HEK293 (cell line): ENCODE data around the gene TBC1D13.

ENCODE experiments used
- ELK4 ChIP-seq: IDR thresholded peaks from 2 replicates; pipeline ENCODE4 v1.6.1; 2011; ENCODE audit warnings: mild to moderate bottlenecking, low read depth, low read length, borderline replicate concordance
- GFI1B ChIP-seq: fragments of 450-650 bp; formaldehyde crosslinking; IDR thresholded peaks from 2 replicates; pipeline ENCODE4 v1.5.1; 2016; ENCODE audit warnings: missing biosample characterization, missing genetic modification characterization
- GLIS1 ChIP-seq: fragments of 450-650 bp; formaldehyde crosslinking; IDR thresholded peaks from 2 replicates; pipeline ENCODE4 v1.5.1; 2016; ENCODE audit warnings: missing biosample characterization, missing genetic modification characterization
- KLF1 ChIP-seq: fragments of 450-650 bp; formaldehyde crosslinking; IDR thresholded peaks from 2 replicates; pipeline ENCODE4 v1.5.1; 2016; ENCODE audit warnings: missing biosample characterization, missing genetic modification characterization
- PATZ1 ChIP-seq: fragments of 450-650 bp; formaldehyde crosslinking; IDR thresholded peaks from 2 replicates; pipeline ENCODE4 v1.5.1; 2016; ENCODE audit warnings: missing biosample characterization, missing genetic modification characterization
- PRDM4 ChIP-seq: fragments of 450-650 bp; formaldehyde crosslinking; IDR thresholded peaks from 2 replicates; pipeline ENCODE4 v1.5.1; 2017; ENCODE audit warnings: missing biosample characterization, missing genetic modification characterization
- SCRT1 ChIP-seq: fragments of 450-650 bp; formaldehyde crosslinking; IDR thresholded peaks from 2 replicates; pipeline ENCODE4 v1.5.1; 2016; ENCODE audit warnings: missing biosample characterization, missing genetic modification characterization, borderline replicate concordance
- SP2 ChIP-seq: fragments of 450-650 bp; formaldehyde crosslinking; IDR thresholded peaks from 2 replicates; pipeline ENCODE4 v1.5.1; 2016; ENCODE audit warnings: missing biosample characterization, missing genetic modification characterization
- ZBTB17 ChIP-seq: fragments of 450-650 bp; formaldehyde crosslinking; IDR thresholded peaks from 2 replicates; pipeline ENCODE4 v1.5.1; 2016; ENCODE audit warnings: missing biosample characterization, missing genetic modification characterization
- ZBTB20 ChIP-seq: fragments of 450-650 bp; formaldehyde crosslinking; IDR thresholded peaks from 2 replicates; pipeline ENCODE4 v1.5.1; 2016; ENCODE audit warnings: missing biosample characterization, missing genetic modification characterization
- ZFP37 ChIP-seq: fragments of 450-650 bp; formaldehyde crosslinking; IDR thresholded peaks from 2 replicates; pipeline ENCODE4 v1.5.1; 2016; ENCODE audit warnings: missing biosample characterization, missing genetic modification characterization
- ZIC2 ChIP-seq: fragments of 450-650 bp; formaldehyde crosslinking; IDR thresholded peaks from 2 replicates; pipeline ENCODE4 v1.5.1; 2016; ENCODE audit warnings: missing biosample characterization, missing genetic modification characterization
- ZNF146 ChIP-seq: fragments of 450-650 bp; formaldehyde crosslinking; IDR thresholded peaks from 2 replicates; pipeline ENCODE4 v1.5.1; 2016; ENCODE audit warnings: missing biosample characterization, missing genetic modification characterization
- ZNF148 ChIP-seq: fragments of 450-650 bp; formaldehyde crosslinking; IDR thresholded peaks from 2 replicates; pipeline ENCODE4 v1.5.0; 2017; ENCODE audit warnings: missing biosample characterization, missing genetic modification characterization, borderline replicate concordance
- ZNF169 ChIP-seq: fragments of 450-650 bp; formaldehyde crosslinking; IDR thresholded peaks from 2 replicates; pipeline ENCODE4 v1.5.1; 2016; ENCODE audit warnings: missing biosample characterization, missing genetic modification characterization
- ZNF24 ChIP-seq: fragments of 450-650 bp; formaldehyde crosslinking; IDR thresholded peaks from 2 replicates; pipeline ENCODE4 v1.5.1; 2016; ENCODE audit warnings: missing biosample characterization, missing genetic modification characterization
- ZNF292 ChIP-seq: fragments of 450-650 bp; formaldehyde crosslinking; IDR thresholded peaks from 2 replicates; pipeline ENCODE4 v1.5.1; 2016; ENCODE audit warnings: low read depth, missing biosample characterization, missing genetic modification characterization, borderline replicate concordance
- ZNF302 ChIP-seq: fragments of 450-650 bp; formaldehyde crosslinking; IDR thresholded peaks from 2 replicates; pipeline ENCODE4 v1.5.1; 2016; ENCODE audit warnings: missing biosample characterization, missing genetic modification characterization, low read depth
- ZNF335 ChIP-seq: fragments of 450-650 bp; formaldehyde crosslinking; conservative IDR thresholded peaks from 2 replicates; pipeline ENCODE4 v1.5.1; 2016; ENCODE audit warnings: missing biosample characterization, missing genetic modification characterization
- ZNF350 ChIP-seq: fragments of 450-650 bp; formaldehyde crosslinking; IDR thresholded peaks from 2 replicates; pipeline ENCODE4 v1.5.0; 2017; ENCODE audit warnings: missing biosample characterization, mild to moderate bottlenecking, missing genetic modification characterization
- ZNF362 ChIP-seq: fragments of 450-650 bp; formaldehyde crosslinking; IDR thresholded peaks from 2 replicates; pipeline ENCODE4 v1.5.1; 2016; ENCODE audit warnings: missing biosample characterization, missing genetic modification characterization
- ZNF433 ChIP-seq: fragments of 450-650 bp; formaldehyde crosslinking; IDR thresholded peaks from 2 replicates; pipeline ENCODE4 v1.5.1; 2016; ENCODE audit warnings: missing biosample characterization, missing genetic modification characterization, low read depth
- ZNF561 ChIP-seq: fragments of 450-650 bp; IDR thresholded peaks from 2 replicates; pipeline ENCODE4 v1.5.1; 2018; ENCODE audit warnings: missing biosample characterization, missing genetic modification characterization, borderline replicate concordance
- ZNF645 ChIP-seq: fragments of 450-650 bp; formaldehyde crosslinking; IDR thresholded peaks from 2 replicates; pipeline ENCODE4; 2016; ENCODE audit warnings: missing biosample characterization, missing genetic modification characterization
- ZSCAN30 ChIP-seq: fragments of 450-650 bp; IDR thresholded peaks from 2 replicates; pipeline ENCODE4 v1.5.1; 2018; ENCODE audit warnings: missing biosample characterization, mild to moderate bottlenecking, missing genetic modification characterization, moderate library complexity

The TBC1D13 gene

GRCh38 chr9:128818099-128818838 lies 31.2 kb downstream of the TBC1D13 start, which contains the start of gene ENDOG (continued):
- TF ChIP-seq PRDM4 (tag by site-specific recombination), result no peak
- no peak for TF ChIP-seq ZSCAN30
- TF ChIP-seq ZNF148 (tag by site-specific recombination), result no peak
- no peak for TF ChIP-seq ELK4
- TF ChIP-seq ZNF24, result 0 out of 2 replicates have a peak, but pooled peaks have one; percentile 18
- peak; percentile 57; the same call in 1 of the 2 replicates for TF ChIP-seq GLIS1 (tag by site-specific recombination)
- peak; percentile 52 for TF ChIP-seq ZNF335 (tag by site-specific recombination)
- TF ChIP-seq ZNF292 (tag by site-specific recombination), result no peak
- no peak for TF ChIP-seq ZNF433
- peak; percentile 59 for TF ChIP-seq ZIC2 (tag by site-specific recombination)
- TF ChIP-seq ZNF362 (tag by site-specific recombination), result 0 out of 2 replicates have a peak, but pooled peaks have one; percentile 42
- peak; percentile 39; the same call in 1 of the 2 replicates for TF ChIP-seq PATZ1 (tag by site-specific recombination)
- TF ChIP-seq ZNF146 (tag by site-specific recombination), result no peak
- TF ChIP-seq ZBTB20 (tag by site-specific recombination), result no peak; the same call in 1 of the 2 replicates
- TF ChIP-seq SCRT1 (tag by site-specific recombination), result no peak
- no peak for TF ChIP-seq ZNF302 (tag by site-specific recombination)
- TF ChIP-seq ZNF645 (tag by site-specific recombination), result no peak
- TF ChIP-seq ZBTB17 (tag by site-specific recombination), result peak; percentile 97
- TF ChIP-seq ZFP37 (tag by site-specific recombination), result no peak
- TF ChIP-seq ZNF169 (tag by site-specific recombination), result no peak
- TF ChIP-seq ZNF350, result no peak
- TF ChIP-seq ZNF561 (tag by site-specific recombination), result peak; percentile 98
- peak; percentile 56; the same call in 1 of the 2 replicates for TF ChIP-seq KLF1 (tag by site-specific recombination)
- peak; percentile 80 for TF ChIP-seq SP2 (tag by site-specific recombination)
- no peak for TF ChIP-seq GFI1B (tag by site-specific recombination)
